Measurements from ENCODE around the gene TULP1. TPM values are rescaled to one million over a fixed set of nuclear protein-coding genes. Genes with fewer than 3 reads are reported as not detected.

The TULP1 gene
- total RNA-seq, 1 donor from 2014 or later, result not detected

DNA sequence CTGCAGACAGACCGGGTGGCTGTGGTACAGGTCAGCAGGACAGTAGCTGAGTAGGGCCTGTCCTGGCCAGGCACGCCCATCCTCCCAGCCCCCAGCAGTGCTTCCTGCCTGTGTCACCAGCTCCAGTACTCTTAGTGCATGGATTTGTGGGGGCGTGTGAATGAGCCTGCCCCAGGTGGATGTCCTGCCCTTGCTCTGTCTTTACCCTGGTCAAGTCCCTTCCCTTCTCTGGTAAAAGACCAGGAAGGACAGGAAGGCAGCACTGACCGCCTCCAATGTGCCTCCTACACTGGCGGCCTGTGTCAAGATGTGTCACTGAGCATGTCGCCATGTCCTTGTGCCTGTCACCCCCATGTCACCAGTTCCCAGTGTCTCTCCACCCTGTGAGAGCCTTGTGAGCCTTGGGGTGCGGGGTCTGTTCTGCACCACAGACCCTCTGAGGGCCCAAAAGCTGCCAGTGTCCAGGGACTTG, 27.7 kb downstream of the TULP1 start:
- peak overlapping the region; percentile 45 for H3K9ac ChIP-seq (ENCODE audit: low read length)
- peak overlapping the region; percentile 62 for H3K4me2 ChIP-seq (ENCODE audit: low read length)
- H3K27ac ChIP-seq (ENCODE audit: low read depth, low read length), result peak overlapping the region; percentile 79

DNA sequence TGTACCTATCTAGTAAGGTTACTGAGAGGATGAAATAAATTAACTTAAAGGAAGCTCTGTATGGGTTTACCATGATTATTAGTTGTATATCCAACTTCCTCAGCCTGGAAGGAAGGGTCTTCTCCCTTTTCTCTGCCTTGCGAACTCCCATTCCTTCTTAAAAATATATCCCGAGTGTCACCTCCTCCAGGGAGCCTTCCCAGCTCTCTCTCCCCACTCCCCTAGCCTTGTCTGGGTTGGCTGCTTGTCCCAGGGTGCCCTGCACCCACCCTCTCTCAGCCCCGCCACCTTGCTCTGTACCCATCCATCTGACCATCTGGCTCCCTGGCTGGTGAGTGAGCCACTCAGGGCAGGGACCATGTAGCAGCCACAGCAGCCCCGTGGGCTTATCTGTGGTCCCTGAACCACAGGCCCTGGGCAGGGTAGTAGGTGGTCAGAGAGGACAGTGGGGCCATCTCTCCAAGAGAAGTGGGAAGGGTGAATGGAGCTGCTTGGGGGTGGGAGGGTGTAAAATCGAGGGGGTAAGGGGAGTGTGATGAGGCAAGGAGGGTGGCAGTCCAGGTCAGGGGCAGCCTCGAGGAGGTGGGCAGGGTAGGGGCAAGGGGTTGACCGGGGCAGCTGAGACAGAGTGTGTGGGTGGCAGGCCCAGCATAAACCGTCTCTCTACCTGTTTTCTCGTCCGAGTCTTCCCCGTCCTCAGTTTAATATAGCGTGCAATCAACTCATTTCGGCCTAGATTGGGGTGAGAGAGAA, 28.6 kb downstream of the TULP1 start:
- H3K9ac ChIP-seq (ENCODE audit: low read length), result no peak overlapping the region
- H3K9me3 ChIP-seq (ENCODE audit: insufficient read depth, low read depth, low read length), result no peaks in the 10 kb centered on the region
- TF ChIP-seq, protein P1, sequence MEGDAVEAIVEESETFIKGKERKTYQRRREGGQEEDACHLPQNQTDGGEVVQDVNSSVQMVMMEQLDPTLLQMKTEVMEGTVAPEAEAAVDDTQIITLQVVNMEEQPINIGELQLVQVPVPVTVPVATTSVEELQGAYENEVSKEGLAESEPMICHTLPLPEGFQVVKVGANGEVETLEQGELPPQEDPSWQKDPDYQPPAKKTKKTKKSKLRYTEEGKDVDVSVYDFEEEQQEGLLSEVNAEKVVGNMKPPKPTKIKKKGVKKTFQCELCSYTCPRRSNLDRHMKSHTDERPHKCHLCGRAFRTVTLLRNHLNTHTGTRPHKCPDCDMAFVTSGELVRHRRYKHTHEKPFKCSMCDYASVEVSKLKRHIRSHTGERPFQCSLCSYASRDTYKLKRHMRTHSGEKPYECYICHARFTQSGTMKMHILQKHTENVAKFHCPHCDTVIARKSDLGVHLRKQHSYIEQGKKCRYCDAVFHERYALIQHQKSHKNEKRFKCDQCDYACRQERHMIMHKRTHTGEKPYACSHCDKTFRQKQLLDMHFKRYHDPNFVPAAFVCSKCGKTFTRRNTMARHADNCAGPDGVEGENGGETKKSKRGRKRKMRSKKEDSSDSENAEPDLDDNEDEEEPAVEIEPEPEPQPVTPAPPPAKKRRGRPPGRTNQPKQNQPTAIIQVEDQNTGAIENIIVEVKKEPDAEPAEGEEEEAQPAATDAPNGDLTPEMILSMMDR (IDR thresholded peaks at IDR 0.05; ENCODE audit: insufficient read depth, low read depth, low read length), result no peak
- no peak for TF ChIP-seq EZH2 (IDR thresholded peaks at IDR 0.05; ENCODE audit: insufficient read depth, low read length)
- H3K27me3 Mint-ChIP-seq (ENCODE audit: low read depth, unreplicated experiment), result no peaks in the 10 kb centered on the region
- H3K36me3 ChIP-seq (ENCODE audit: insufficient read depth, low read length), result peaks cover 10% of the 10 kb centered on the region
- peaks cover 31% of the 10 kb centered on the region for H3K4me1 Mint-ChIP-seq (ENCODE audit: low read depth, unreplicated experiment)
- DNase-seq (ENCODE audit: low read depth), result no peak
- H3K27me3 ChIP-seq (ENCODE audit: insufficient read depth, low read length), result no peaks in the 10 kb centered on the region
- H4K20me1 ChIP-seq (ENCODE audit: insufficient read depth, low read length), result peaks cover 56% of the 10 kb centered on the region
- peaks cover 42% of the 10 kb centered on the region for H3K4me1 ChIP-seq (ENCODE audit: insufficient read depth, low read length)
- no peaks in the 10 kb centered on the region for H3K9me3 Mint-ChIP-seq (ENCODE audit: unreplicated experiment)
- H3K27ac Mint-ChIP-seq (ENCODE audit: unreplicated experiment), result peak overlapping the region; percentile 53
- peak overlapping the region; percentile 62 for H3K4me2 ChIP-seq (ENCODE audit: low read length)
- H3K27ac ChIP-seq (ENCODE audit: low read depth, low read length), result no peak overlapping the region
- no peak overlapping the region for H2AFZ ChIP-seq (ENCODE audit: low read depth, low read length)
- H3K4me3 ChIP-seq (ENCODE audit: insufficient read depth, low read depth, low read length), result no peak overlapping the region
- FAIRE-seq, result no peak
- H3K4me3 Mint-ChIP-seq (ENCODE audit: unreplicated experiment), result no peak overlapping the region
- H3K79me2 ChIP-seq (ENCODE audit: insufficient read depth, low read length), result peaks cover 68% of the 10 kb centered on the region
- peaks cover 10% of the 10 kb centered on the region for H3K36me3 Mint-ChIP-seq (ENCODE audit: low read depth, unreplicated experiment)

More for the DNA sequence above, 27.7 kb downstream of the TULP1 start:
- TF ChIP-seq, protein P1 (IDR thresholded peaks at IDR 0.05; ENCODE audit: insufficient read depth, low read depth, low read length), result no peak
- no peak for TF ChIP-seq EZH2 (IDR thresholded peaks at IDR 0.05; ENCODE audit: insufficient read depth, low read length)
- Histone ChIP-seq H4K20me1 (ENCODE audit: insufficient read depth, low read length) (peaks cover 50% of the 10 kb centered on the region), H3K4me3 (ENCODE audit: insufficient read depth, low read depth, low read length) (no peak overlapping the region), H3K27me3 (ENCODE audit: insufficient read depth, low read length) (no peaks in the 10 kb centered on the region), H3K79me2 (ENCODE audit: insufficient read depth, low read length) (peaks cover 77% of the 10 kb centered on the region), H3K9me3 (ENCODE audit: insufficient read depth, low read depth, low read length) (no peaks in the 10 kb centered on the region), H2AFZ (ENCODE audit: low read depth, low read length) (no peak overlapping the region), H3K4me1 (ENCODE audit: insufficient read depth, low read length) (peaks cover 51% of the 10 kb centered on the region), H3K36me3 (ENCODE audit: insufficient read depth, low read length) (peaks cover 10% of the 10 kb centered on the region)
- Mint-ChIP-seq H3K27ac (ENCODE audit: unreplicated experiment) (peak overlapping the region; percentile 94), H3K27me3 (ENCODE audit: low read depth, unreplicated experiment) (no peaks in the 10 kb centered on the region), H3K4me1 (ENCODE audit: low read depth, unreplicated experiment) (peaks cover 35% of the 10 kb centered on the region), H3K36me3 (ENCODE audit: low read depth, unreplicated experiment) (peaks cover 10% of the 10 kb centered on the region), H3K9me3 (ENCODE audit: unreplicated experiment) (no peaks in the 10 kb centered on the region), H3K4me3 (ENCODE audit: unreplicated experiment) (no peak overlapping the region)
- FAIRE-seq (no peak), DNase-seq (ENCODE audit: low read depth) (no peak)

DNA sequence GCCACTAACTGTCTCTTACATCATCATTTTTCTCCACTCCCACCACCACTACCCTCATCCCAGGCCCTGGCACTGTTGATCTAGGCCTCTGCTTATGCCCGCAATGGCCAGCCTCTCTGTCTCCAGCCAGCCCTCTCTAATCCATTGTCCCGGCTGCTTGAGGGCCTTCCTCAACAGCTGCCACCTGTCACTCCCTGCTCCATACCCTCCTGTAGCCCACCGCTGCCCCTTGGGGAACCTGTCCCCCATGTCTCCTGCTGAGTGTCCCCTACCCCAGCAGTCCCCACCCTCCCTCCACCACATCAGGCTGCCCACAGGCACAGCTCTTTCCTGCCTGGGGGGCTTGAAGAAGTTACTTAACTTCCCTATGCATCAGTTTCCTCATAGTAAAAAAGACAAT, 29.2 kb downstream of the TULP1 start:
- H3K27ac ChIP-seq (ENCODE audit: low read depth, low read length), result no peak overlapping the region
- H3K4me3 ChIP-seq (ENCODE audit: insufficient read depth, low read depth, low read length), result no peak overlapping the region
- DNase-seq (ENCODE audit: low read depth), result no peak
- H3K27me3 ChIP-seq (ENCODE audit: insufficient read depth, low read length), result no peaks in the 10 kb centered on the region
- no peak overlapping the region for H3K4me3 Mint-ChIP-seq (ENCODE audit: unreplicated experiment)
- no peak overlapping the region for H3K4me2 ChIP-seq (ENCODE audit: low read length)
- H2AFZ ChIP-seq (ENCODE audit: low read depth, low read length), result no peak overlapping the region
- H3K27ac Mint-ChIP-seq (ENCODE audit: unreplicated experiment), result peak overlapping the region; percentile 53
- peaks cover 10% of the 10 kb centered on the region for H3K36me3 ChIP-seq (ENCODE audit: insufficient read depth, low read length)
- TF ChIP-seq, protein P1 (IDR thresholded peaks at IDR 0.05; ENCODE audit: insufficient read depth, low read depth, low read length), result no peak
- no peak for TF ChIP-seq EZH2 (IDR thresholded peaks at IDR 0.05; ENCODE audit: insufficient read depth, low read length)
- peaks cover 10% of the 10 kb centered on the region for H3K36me3 Mint-ChIP-seq (ENCODE audit: low read depth, unreplicated experiment)
- FAIRE-seq, result no peak
- peaks cover 62% of the 10 kb centered on the region for H3K79me2 ChIP-seq (ENCODE audit: insufficient read depth, low read length)
- peaks cover 61% of the 10 kb centered on the region for H4K20me1 ChIP-seq (ENCODE audit: insufficient read depth, low read length)
- no peaks in the 10 kb centered on the region for H3K9me3 Mint-ChIP-seq (ENCODE audit: unreplicated experiment)
- H3K27me3 Mint-ChIP-seq (ENCODE audit: low read depth, unreplicated experiment), result no peaks in the 10 kb centered on the region
- H3K9ac ChIP-seq (ENCODE audit: low read length), result no peak overlapping the region
- peaks cover 28% of the 10 kb centered on the region for H3K4me1 Mint-ChIP-seq (ENCODE audit: low read depth, unreplicated experiment)
- no peaks in the 10 kb centered on the region for H3K9me3 ChIP-seq (ENCODE audit: insufficient read depth, low read depth, low read length)
- H3K4me1 ChIP-seq (ENCODE audit: insufficient read depth, low read length), result peaks cover 37% of the 10 kb centered on the region

All from astrocyte (in vitro differentiated cells and primary cell).